Small intestine (tissue), 7 donors: ENCODE data around the gene TAF8. TPM values are rescaled to one million over a fixed set of nuclear protein-coding genes. Genes with fewer than 3 reads are reported as not detected.

Experiments
- DNase-seq, 2 donors: peaks; one replicate each; pipeline versions ENCODE4 v3.0.0 to v3.0.0-alpha.2; 2013
- FAIRE-seq: peaks from 2 replicates; lab custom pipeline; 2012; peaks lifted over from hg19 to GRCh38; lab: Jason Lieb, UNC
- H3K27ac ChIP-seq, 3 donors: one replicate each; pipeline ENCODE4 v1.5.1; 2013; ENCODE audit warnings: low read length in 2 of 3, mild to moderate bottlenecking in 2 of 3, control low read depth in 1 of 3, inconsistent platforms in 1 of 3, low read depth in 1 of 3, moderate library complexity in 1 of 3
- H3K27me3 ChIP-seq, 3 donors: one replicate each; pipeline ENCODE4 v1.6.1; 2013; ENCODE audit warnings: low read length in 3 of 3, inconsistent platforms in 1 of 3; ENCODE audit not compliant: control insufficient read depth in 3 of 3, insufficient read depth in 3 of 3
- H3K36me3 ChIP-seq, 3 donors: one replicate each; pipeline ENCODE4 v1.6.1; 2013; ENCODE audit warnings: low read length in 3 of 3, inconsistent platforms in 1 of 3, low read depth in 1 of 3, mild to moderate bottlenecking in 1 of 3, moderate library complexity in 1 of 3; ENCODE audit not compliant: control insufficient read depth in 3 of 3, insufficient read depth in 2 of 3
- H3K4me1 ChIP-seq, 3 donors: one replicate each; pipeline ENCODE4 v1.6.1; 2013; ENCODE audit warnings: low read length in 2 of 3, inconsistent platforms in 1 of 3, low read depth in 1 of 3, mild to moderate bottlenecking in 1 of 3, moderate library complexity in 1 of 3; ENCODE audit not compliant: control insufficient read depth in 3 of 3, insufficient read depth in 2 of 3
- H3K4me3 ChIP-seq, 3 donors: one replicate each; pipeline ENCODE4 v1.5.1; 2013; ENCODE audit warnings: low read length in 3 of 3, control low read depth in 1 of 3, inconsistent platforms in 1 of 3, low read depth in 1 of 3, mild to moderate bottlenecking in 1 of 3, moderate library complexity in 1 of 3
- H3K9me3 ChIP-seq, 2 donors: one replicate each; pipeline ENCODE4 v1.6.1; 2013; ENCODE audit warnings: low read depth in 1 of 2, low read length in 1 of 2; ENCODE audit not compliant: control insufficient read depth in 2 of 2, insufficient read depth in 1 of 2
- WGBS, 3 donors: extraction: QIAGEN DNeasy Blood & Tissue Kit; methylation state at CpG; one replicate each; pipeline ENCODE4 v1.1.7; 2013; 5-methylcytosine and 5-hydroxymethylcytosine counted together
- polyA plus RNA-seq, 4 donors: library from polyadenylated mRNA; stranded (reverse) in 3 of 4; unstranded in 1 of 4; fragments of 200-250 nt in 3 of 4; fragments of 120-200 nt in 1 of 4; gene quantifications; one replicate each; pipeline versions ENCODE4 v1.2.1 to v1.2.3, GENCODE V29; 2013
- donor health status: healthy with polysubstance abuse.
- donor health status: control.
- donor health status: control.
- donor health status: Bipolar disorder and iron deficiency.
- donor health status: healthy.

The TAF8 gene
- polyA plus RNA-seq, 4 donors: 6.7 to 33.6 (median 10.8) TPM

- no peak for DNase-seq
- FAIRE-seq: no peak
- WGBS, 3 donors: 84 to 92% (median 86%) methylated on average over 12 of the region's 12 CpGs
- peaks cover 2 to 58% (median 2%) of the 10 kb centered on the region in 3 donors for H3K4me1 ChIP-seq
- H3K9me3 ChIP-seq: no peaks in the 10 kb centered on the region
- H3K27me3 ChIP-seq: no peaks in the 10 kb centered on the region
- H3K4me3 ChIP-seq: no peak overlapping the region
- H3K27ac ChIP-seq: peak overlapping the region in 2 of 3 donors; percentile 20 to 39
- peaks cover 0 to 75% (median 0%) of the 10 kb centered on the region in 3 donors for H3K36me3 ChIP-seq
Observed at GRCh38 chr6:42135161-42135560, 84.8 kb downstream of the TAF8 start.

- 88 to 91% (median 91%) methylated on average over 2 of the region's 2 CpGs for WGBS, 3 donors
- no peak for FAIRE-seq
Observed at GRCh38 chr6:42135722-42136121, 85.4 kb downstream of the TAF8 start.

GRCh38 chr6:42136508-42137193 lies 86.3 kb downstream of the TAF8 start:
- FAIRE-seq: no peak
- peak; percentile 88 to 96 for DNase-seq
- H3K4me1 ChIP-seq: peaks cover 2 to 68% (median 2%) of the 10 kb centered on the region in 3 donors
- peak overlapping the region; percentile 95 to 97 (median 96) for H3K27ac ChIP-seq
- 13 to 40% (median 26%) methylated on average over 14 of the region's 14 CpGs for WGBS, 3 donors
- no peak overlapping the region for H3K4me3 ChIP-seq
- H3K27me3 ChIP-seq: peaks cover 0 to 1% (median 0%) of the 10 kb centered on the region in 3 donors
- H3K36me3 ChIP-seq: peaks cover 0 to 66% (median 0%) of the 10 kb centered on the region in 3 donors
- H3K9me3 ChIP-seq: no peaks in the 10 kb centered on the region

More at GRCh38 chr6:42135722-42136121, 85.4 kb downstream of the TAF8 start:
- no peaks in the 10 kb centered on the region for H3K9me3 ChIP-seq
- H3K36me3 ChIP-seq: peaks cover 0 to 71% (median 0%) of the 10 kb centered on the region in 3 donors
- peaks cover 2 to 64% (median 2%) of the 10 kb centered on the region in 3 donors for H3K4me1 ChIP-seq
- H3K27me3 ChIP-seq: no peaks in the 10 kb centered on the region
- no peak overlapping the region for H3K4me3 ChIP-seq
- H3K27ac ChIP-seq: peak overlapping the region in 1 of 3 donors; percentile 95
- no peak for DNase-seq

Other genes with a start within 250 kb of the TAF8 start
- gene USP49, start 155.1 kb upstream of the TAF8 start, polyA plus RNA-seq: 1 to 10 TPM in 2 of 4 donors, under 1 TPM in 2; 0.27 to 3.8 (median 0.80) TPM
- gene MED20, start 129.4 kb upstream of the TAF8 start, polyA plus RNA-seq: 10 to 100 TPM in 1 of 4 donors, 1 to 10 TPM in 3; 8.1 to 25.7 (median 8.8) TPM
- gene BYSL, start 129.0 kb upstream of the TAF8 start, polyA plus RNA-seq: 10 to 100 TPM in 2 of 4 donors, 1 to 10 TPM in 2; 3.8 to 16.1 (median 9.4) TPM
- 10 to 100 TPM; 34.0 to 83.0 (median 48.4) TPM for gene CCND3, start 108.7 kb upstream of the TAF8 start, polyA plus RNA-seq
- 100 to 1,000 TPM in 2 of 4 donors, 10 to 100 TPM in 2; 44.1 to 198 (median 85.7) TPM for gene C6orf132, start 92.1 kb downstream of the TAF8 start, polyA plus RNA-seq
- gene GUCA1A, start 122.8 kb downstream of the TAF8 start, polyA plus RNA-seq: under 1 TPM in 2 of 4 donors, not detected in 2; 0.37 to 0.69 TPM
- 1 to 10 TPM in 1 of 4 donors, under 1 TPM in 1, not detected in 2; 0.36 to 1.6 TPM for gene GUCA1B, start 144.4 kb downstream of the TAF8 start, polyA plus RNA-seq
- 10 to 100 TPM; 20.0 to 33.0 (median 25.6) TPM for gene MRPS10, start 167.3 kb downstream of the TAF8 start, polyA plus RNA-seq